ENCODE results near the gene CMIP.

The CMIP gene

DNA sequence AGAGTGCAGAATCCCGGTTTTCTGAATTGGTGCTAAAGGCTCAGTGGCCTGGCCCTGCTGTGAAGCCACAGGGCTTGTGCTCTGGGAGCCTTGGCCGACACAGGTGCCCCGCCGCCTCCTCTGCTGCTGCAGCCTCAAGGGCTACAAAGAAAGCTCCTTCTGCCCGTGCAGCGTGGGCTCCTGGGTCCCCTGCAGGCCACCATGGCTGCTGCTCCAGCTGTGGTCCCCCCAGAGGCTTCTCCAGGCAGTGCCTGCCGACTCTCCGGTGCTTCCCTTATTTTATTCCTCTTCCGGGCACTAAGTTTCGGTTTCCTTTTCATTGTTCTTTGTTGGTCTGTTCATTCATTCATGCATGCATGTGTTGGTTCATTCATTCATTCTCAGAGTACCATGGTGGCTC, 53.1 kb downstream of the CMIP start:
- FAIRE-seq: no peak

- FAIRE-seq: no peak
Measured at GRCh38 chr16:81498351-81498750, 53.7 kb downstream of the CMIP start.

DNA sequence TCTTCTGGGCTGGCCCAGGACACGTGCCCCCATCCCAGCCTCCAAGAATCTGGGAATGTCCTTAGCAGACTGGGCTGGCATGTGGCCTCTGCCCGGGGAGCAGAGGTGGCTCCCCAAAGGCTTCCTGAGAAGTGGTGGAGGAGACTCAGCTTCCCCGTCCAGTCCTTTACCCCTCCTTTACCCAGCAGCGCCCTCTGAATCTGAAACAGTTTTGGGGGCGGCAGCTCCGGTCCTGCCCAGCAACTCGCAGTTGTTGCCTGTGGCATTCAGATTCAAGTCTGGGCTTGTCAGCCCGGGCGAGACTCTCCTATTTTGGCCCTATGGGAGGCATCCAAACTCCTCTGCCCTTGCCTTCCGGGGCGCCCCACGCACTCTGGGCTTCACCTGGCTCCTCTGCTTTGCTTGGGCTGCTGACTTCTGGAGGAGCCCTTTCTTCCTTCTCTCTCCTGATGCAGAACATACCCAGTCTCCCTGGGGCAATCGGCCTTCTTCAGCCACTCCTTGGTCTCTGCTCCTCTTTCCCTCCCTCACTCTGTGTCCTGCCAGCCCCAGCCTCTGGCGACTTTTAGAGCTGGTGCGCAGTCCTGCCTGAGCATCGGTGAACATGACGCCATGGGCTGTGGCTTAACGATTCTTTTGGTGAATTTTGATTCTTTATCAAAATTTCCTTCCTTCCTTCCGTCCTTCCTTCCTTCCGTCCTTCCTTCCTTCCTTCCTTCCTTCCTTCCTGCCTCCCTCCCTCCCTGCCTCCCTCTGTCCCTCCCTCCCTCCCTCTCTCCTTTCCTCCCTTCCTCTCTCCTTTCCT, 55.2 kb downstream of the CMIP start:
- no peak for FAIRE-seq

- FAIRE-seq: no peak
Measured at GRCh38 chr16:81500833-81501521, 56.4 kb downstream of the CMIP start.

GRCh38 chr16:81502396-81503070, 57.9 kb downstream of the CMIP start:
- FAIRE-seq: no peak

- no peak for FAIRE-seq
Measured at GRCh38 chr16:81505011-81505661, 60.5 kb downstream of the CMIP start.

- FAIRE-seq: no peak
Measured at GRCh38 chr16:81509404-81509803, 64.8 kb downstream of the CMIP start.

- FAIRE-seq: no peak
Measured at GRCh38 chr16:81510016-81510415, 65.4 kb downstream of the CMIP start.

- no peak for FAIRE-seq
Measured at GRCh38 chr16:81511371-81511770, 66.8 kb downstream of the CMIP start.

- no peak for FAIRE-seq
Measured at GRCh38 chr16:81513204-81514040, 68.8 kb downstream of the CMIP start.

GRCh38 chr16:81514041-81514559, 69.5 kb downstream of the CMIP start:
- FAIRE-seq: no peak

DNA sequence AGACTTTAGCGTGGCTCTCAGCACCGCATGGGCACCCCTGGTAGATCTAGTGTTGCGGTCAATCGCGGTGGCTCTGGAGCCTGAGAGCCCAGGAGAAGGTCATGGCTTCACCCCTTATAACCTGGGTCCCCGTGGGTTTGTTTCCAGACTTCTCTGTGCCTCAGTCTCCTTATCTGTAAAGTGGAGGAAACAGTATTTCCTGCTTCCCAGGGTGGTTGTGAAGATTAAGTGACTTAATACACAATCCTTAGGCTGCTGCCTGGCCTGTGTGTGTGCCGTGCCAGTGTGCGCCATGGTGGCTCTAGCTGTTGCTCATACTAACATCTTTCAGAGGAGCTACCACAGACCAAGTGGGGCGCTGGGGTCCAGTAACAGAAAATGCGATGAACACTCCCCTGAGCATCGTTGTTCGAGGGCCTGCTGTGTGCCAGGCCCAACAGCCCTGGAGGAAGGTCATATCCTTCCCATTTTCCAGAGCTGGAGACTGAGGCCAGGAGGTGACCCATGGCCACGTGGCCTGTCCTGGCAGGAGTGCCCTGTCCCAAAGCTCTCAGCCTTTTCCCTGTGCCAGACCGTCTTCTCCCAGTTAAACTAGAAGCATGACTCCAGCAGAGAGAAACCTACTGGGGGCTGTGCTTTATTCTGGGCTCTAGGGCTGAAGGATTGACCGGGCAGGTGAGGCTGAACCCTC, 70.1 kb downstream of the CMIP start:
- no peak for FAIRE-seq

DNA sequence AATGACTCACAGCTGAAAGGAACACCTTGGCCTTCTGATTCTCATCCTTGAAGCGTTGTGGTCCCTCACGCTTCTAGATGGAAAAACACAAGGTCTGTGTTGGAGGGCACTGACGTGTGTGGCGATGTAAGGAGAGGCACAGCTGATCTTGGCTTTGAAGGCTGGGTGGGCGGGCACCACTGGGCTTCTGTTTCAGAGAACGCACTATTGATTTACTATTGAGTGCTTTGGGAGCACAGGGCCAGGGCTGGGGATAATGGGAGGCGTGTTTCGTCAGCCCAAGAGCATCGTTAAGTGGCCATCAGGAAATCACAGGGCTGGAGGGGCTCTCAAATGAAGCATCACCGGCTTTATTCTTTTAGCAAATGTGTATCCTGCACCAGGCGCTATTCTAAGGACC, 70.7 kb downstream of the CMIP start:
- no peak for FAIRE-seq

GRCh38 chr16:81515721-81516120, 71.1 kb downstream of the CMIP start:
- no peak for FAIRE-seq

- FAIRE-seq: no peak
Measured at GRCh38 chr16:81516478-81517149, 72.0 kb downstream of the CMIP start.

GRCh38 chr16:81517150-81517499, 72.5 kb downstream of the CMIP start:
- FAIRE-seq: no peak

DNA sequence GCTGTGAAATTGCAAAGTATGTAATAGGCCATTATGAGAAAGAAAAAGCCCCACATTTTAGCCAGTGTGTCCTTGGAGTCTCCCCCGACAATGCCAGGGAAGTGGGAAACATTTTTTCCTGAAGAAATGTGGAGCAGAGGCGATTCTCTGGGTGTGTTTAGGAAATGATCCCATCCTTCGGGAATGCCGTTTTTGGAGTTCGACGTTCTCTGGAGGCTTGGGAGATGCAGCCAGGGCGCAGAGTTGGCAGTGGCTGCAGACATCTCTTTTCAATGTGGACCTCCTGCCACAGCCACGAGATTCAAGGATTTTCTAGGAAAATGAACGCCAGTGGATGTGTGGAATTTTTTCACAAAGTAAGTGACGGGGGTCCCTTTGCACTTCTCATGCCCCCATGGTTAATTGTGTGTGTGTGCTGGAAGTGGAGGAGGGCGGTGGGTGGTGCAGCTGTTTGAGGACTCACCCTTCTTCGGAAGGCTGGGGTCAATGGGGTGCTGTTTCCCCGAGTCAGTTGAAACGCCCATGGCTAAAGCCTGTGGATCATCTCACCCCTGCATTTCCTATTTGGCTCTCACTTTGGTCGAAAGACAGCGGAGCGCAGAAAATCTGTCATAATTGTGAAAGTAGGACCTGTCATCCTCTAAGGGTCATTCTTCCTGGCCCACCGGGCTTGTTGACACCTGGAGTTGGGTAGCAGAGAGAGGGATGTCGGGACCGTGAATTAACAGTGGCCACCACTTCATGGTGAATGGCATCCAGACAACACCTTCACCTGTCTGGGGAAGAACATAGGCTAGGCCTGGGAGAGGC, 73.2 kb downstream of the CMIP start:
- FAIRE-seq: no peak

DNA sequence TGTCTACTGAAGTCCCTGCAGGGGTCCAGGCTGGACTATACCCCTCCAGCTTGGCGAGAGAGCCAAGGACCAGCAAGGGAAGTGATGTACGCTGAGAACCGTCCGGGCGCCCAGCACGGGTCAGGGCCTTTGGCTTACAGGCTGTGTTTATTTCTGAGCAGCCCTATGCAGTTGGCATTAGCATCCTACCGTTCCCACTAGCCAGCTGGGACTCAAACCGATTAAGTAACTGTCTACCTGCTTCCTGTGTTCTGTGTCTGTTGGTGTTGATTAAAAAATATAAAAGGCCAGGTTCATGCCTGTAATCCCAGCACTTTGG, 73.8 kb downstream of the CMIP start:
- no peak for FAIRE-seq

DNA sequence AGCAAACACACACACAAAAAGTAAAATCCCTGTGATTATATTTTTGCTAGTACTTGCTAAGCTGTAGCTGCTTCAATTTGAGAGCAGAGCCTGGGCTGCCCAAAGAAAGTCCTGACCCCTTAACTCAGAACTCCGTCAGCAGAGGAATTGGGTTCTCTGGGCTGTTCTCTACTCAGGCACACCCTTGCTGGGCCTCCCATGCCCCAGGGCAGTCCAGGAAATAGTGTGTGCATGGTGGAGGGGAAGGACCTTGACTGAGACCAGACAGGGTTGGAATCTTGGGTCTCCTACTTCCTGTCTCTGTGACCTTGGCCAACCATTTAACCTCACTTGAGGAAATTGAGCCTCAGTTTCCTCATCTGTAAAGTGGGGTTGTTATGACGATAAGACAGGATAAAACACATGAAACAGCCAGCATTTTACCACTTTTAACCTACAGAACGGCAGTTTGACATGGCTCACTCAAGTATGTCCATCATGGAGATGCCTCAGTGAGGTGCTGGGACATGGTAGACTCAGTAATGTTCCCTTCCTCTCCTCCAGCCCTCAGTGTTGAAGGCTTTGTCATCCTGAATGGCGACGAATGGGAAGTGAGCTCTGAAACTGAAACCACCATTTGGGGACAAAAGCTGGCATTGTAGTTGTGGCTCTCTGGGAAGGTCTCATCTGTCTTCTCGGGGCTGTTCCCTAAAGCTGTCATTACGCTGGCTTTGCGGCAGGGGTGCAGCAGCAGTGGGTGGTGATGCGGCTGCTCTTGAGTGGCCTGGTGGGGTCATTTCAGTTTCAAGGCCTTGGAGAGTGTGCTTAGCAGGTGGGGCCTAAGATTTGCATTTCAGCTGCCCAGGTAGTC, 74.9 kb downstream of the CMIP start:
- no peak for FAIRE-seq
